Prostate gland (tissue), 2 donors: Measurements from ENCODE around the gene LRRC74A. TPM values are rescaled to one million over a fixed set of nuclear protein-coding genes. Genes with fewer than 3 reads are reported as not detected.
A peak's percentile ranks its signal among the peaks of the same experiment; 100 is the strongest.

ENCODE experiments used
- DNase-seq: peaks from one replicate; pipeline ENCODE4 v3.0.0-alpha.2; 2019; ENCODE audit warnings: low spot score
- H3K27ac ChIP-seq, 2 donors: fragments of 200-600 bp; sonication (generic); 2 replicates each; pipeline ENCODE4 v1.5.1; 2017 to 2019
- H3K27me3 ChIP-seq: fragments of 200-600 bp; sonication (generic); replicated peaks from 2 replicates; pipeline ENCODE4 v1.5.1; 2019; ENCODE audit not compliant: insufficient read depth
- H3K36me3 ChIP-seq, 2 donors: fragments of 200-600 bp; sonication (generic); 1 replicate in 1 of 2; 2 replicates in 1 of 2; pipeline versions ENCODE4 v1.5.1 to v1.8.1; 2017 to 2019
- H3K4me1 ChIP-seq: fragments of 200-600 bp; sonication (generic); replicated peaks from 2 replicates; pipeline ENCODE4 v1.5.1; 2019
- H3K4me3 ChIP-seq, 2 donors: fragments of 200-600 bp; sonication (generic); 2 replicates each; pipeline ENCODE4 v1.5.1; 2017 to 2019
- H3K9me3 ChIP-seq: fragments of 200-600 bp; sonication (generic); 2 replicates; pipeline ENCODE4 v1.5.1; 2017
- CTCF ChIP-seq, 4 experiments: fragments of 200-600 bp in 2 of 4; fragments of 450-650 bp in 2 of 4; sonication (generic) in 2 of 4; IDR thresholded peaks; 1 replicate in 3 of 4; 2 replicates in 1 of 4; pipeline ENCODE4 v1.5.1; 2016 to 2019; ENCODE audit warnings: antibody characterized with exemption in 4 of 4, mild to moderate bottlenecking in 2 of 4, moderate library complexity in 2 of 4
- POLR2A ChIP-seq: fragments of 450-650 bp; IDR thresholded peaks from one replicate; pipeline ENCODE4 v1.6.1; 2016; ENCODE audit warnings: antibody characterized with exemption, mild to moderate bottlenecking
- POLR2AphosphoS5 ChIP-seq: sonication (generic); formaldehyde crosslinking; IDR thresholded peaks from one replicate; pipeline ENCODE4 v1.6.1; 2017; ENCODE audit warnings: antibody characterized with exemption
- WGBS: methylation state at CpG from one replicate; pipeline ENCODE4 v1.1.5; 2018; 5-methylcytosine and 5-hydroxymethylcytosine counted together
- intact Hi-C: fragments of 100-400 bp; cut with DNase I; formaldehyde crosslinking; loops from one replicate; pipeline ENCODE4 v1.14.2; 2022
- total RNA-seq, 2 donors: library from RNA; depleted of rRNA; stranded (reverse); fragments of >200 nt; gene quantifications; one replicate each; pipeline ENCODE4 v1.1.0, GENCODE V29; 2016

Gene LRRC74A
- total RNA-seq, 2 donors from 2014 or later = 6.0 TPM; not detected in 1

- Histone ChIP-seq H3K9me3 (no peaks in the 10 kb centered on the region), H3K27me3 (no peaks in the 10 kb centered on the region), H3K4me3 (no peak overlapping the region), H3K4me1 (no peaks in the 10 kb centered on the region), H3K27ac (no peak overlapping the region), H3K36me3 (peaks cover 0 to 6% of the 10 kb centered on the region in 2 donors)
- WGBS = 49% methylated on average over 2 of the region's 2 CpGs
- DNase-seq = no peak
- no peak for TF ChIP-seq POLR2A
- TF ChIP-seq CTCF (IDR thresholded peaks at IDR 0.05) = peak in 3 of 4 experiments; percentile 41 to 68 (median 51)
- no peak for TF ChIP-seq POLR2AphosphoS5
- intact Hi-C loops = loop anchor here (5.0 kb wide), 1 partner anchor 73 kb away; no protein-coding TSS in a partner anchor
These were observed 41.3 kb upstream of the LRRC74A start for GRCh38 chr14:76784881-76785280.

GRCh38 chr14:76786601-76787000 lies 39.6 kb upstream of the LRRC74A start:
- no peaks in the 10 kb centered on the region for H3K27me3 ChIP-seq
- TF ChIP-seq POLR2A (no peak), POLR2AphosphoS5 (no peak), CTCF (IDR thresholded peaks at IDR 0.05) (no peak)
- H3K4me1 ChIP-seq = no peaks in the 10 kb centered on the region
- no peak overlapping the region for H3K27ac ChIP-seq
- WGBS = 89% methylated on average over 2 of the region's 2 CpGs
- H3K4me3 ChIP-seq = no peak overlapping the region
- peaks cover 6% of the 10 kb centered on the region in 2 donors for H3K36me3 ChIP-seq
- H3K9me3 ChIP-seq = no peaks in the 10 kb centered on the region
- DNase-seq = no peak
- intact Hi-C loops = no loop called here

- no peak for DNase-seq
- Histone ChIP-seq H3K4me1 (no peaks in the 10 kb centered on the region), H3K36me3 (peaks cover 6 to 8% of the 10 kb centered on the region in 2 donors), H3K9me3 (no peaks in the 10 kb centered on the region), H3K4me3 (no peak overlapping the region), H3K27ac (no peak overlapping the region), H3K27me3 (no peaks in the 10 kb centered on the region)
- WGBS = 97% methylated on average over 2 of the region's 2 CpGs
- no peak for TF ChIP-seq CTCF (IDR thresholded peaks at IDR 0.05)
- TF ChIP-seq POLR2AphosphoS5 = no peak
- TF ChIP-seq POLR2A = no peak
- intact Hi-C loops = no loop called here
These were observed 33.8 kb upstream of the LRRC74A start for GRCh38 chr14:76792422-76792821.

- H3K9me3 ChIP-seq = no peaks in the 10 kb centered on the region
- intact Hi-C loops = no loop called here
- no peaks in the 10 kb centered on the region for H3K27me3 ChIP-seq
These were observed 32.9 kb upstream of the LRRC74A start for GRCh38 chr14:76793324-76793723.

More at GRCh38 chr14:76793324-76793723, 32.9 kb upstream of the LRRC74A start:
- TF ChIP-seq POLR2AphosphoS5 (no peak), CTCF (IDR thresholded peaks at IDR 0.05) (no peak), POLR2A (no peak)
- WGBS = 86% methylated on average over 4 of the region's 4 CpGs
- no peak for DNase-seq
- Histone ChIP-seq H3K36me3 (peaks cover 5 to 6% of the 10 kb centered on the region in 2 donors), H3K27ac (no peak overlapping the region), H3K4me3 (no peak overlapping the region), H3K4me1 (no peaks in the 10 kb centered on the region)
